ENCODE measurements around the gene ANO8. TPM values are rescaled to one million over a fixed set of nuclear protein-coding genes. Genes with fewer than 3 reads are reported as not detected.

The ANO8 gene
- total and polyA plus RNA-seq, 2 experiments from 2014 or later: 1.1 to 7.3 TPM

DNA sequence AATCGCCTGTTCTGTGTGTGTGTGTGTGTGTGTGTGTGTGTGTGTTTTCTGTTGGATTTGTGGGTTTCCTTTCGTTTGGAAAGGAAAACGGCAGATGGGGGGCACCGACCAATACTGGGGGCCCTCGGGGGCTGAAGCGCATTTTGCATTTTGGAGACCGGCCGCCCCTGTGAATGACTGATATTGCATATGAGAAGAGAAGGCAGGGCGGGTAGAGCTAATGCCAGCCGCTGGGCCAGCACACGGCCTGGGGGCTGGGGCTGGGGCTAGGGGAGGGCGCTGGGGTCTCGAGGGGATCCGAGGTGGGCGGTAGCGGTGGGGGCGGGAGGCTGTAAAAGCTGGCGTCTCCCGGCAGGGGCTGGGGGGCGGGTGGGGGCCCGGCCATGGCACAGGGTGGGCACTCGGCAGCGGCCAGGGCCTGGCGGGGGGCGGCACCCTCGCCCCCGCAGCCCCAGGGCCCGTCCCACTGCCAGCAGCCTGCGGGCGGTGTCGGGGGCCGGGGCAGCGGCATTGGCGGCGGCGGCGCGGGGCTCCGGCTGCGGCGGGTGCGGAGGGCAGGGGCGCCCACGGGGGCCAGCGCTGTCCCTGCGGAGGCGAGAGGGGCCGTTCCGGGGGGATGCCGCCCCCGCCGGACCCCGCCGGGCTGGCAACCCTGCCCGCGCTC lies 11.2 kb downstream of the ANO8 start:
- no peak overlapping the region for H3K4me2 ChIP-seq
- H3K27ac ChIP-seq: no peak overlapping the region
- no peaks in the 10 kb centered on the region for H3K9me3 ChIP-seq (ENCODE audit: low read depth)
- peaks cover 4% of the 10 kb centered on the region for H3K4me1 ChIP-seq (ENCODE audit: insufficient read depth)
- no peak overlapping the region for H3K4me3 ChIP-seq
- TF ChIP-seq EZH2phosphoT487 (IDR thresholded peaks at IDR 0.05; ENCODE audit: low read depth, severe bottlenecking, unreplicated experiment) (no peak), EZH2 (IDR thresholded peaks at IDR 0.05; ENCODE audit: borderline replicate concordance) (no peak)
- TF ChIP-seq, protein P1, sequence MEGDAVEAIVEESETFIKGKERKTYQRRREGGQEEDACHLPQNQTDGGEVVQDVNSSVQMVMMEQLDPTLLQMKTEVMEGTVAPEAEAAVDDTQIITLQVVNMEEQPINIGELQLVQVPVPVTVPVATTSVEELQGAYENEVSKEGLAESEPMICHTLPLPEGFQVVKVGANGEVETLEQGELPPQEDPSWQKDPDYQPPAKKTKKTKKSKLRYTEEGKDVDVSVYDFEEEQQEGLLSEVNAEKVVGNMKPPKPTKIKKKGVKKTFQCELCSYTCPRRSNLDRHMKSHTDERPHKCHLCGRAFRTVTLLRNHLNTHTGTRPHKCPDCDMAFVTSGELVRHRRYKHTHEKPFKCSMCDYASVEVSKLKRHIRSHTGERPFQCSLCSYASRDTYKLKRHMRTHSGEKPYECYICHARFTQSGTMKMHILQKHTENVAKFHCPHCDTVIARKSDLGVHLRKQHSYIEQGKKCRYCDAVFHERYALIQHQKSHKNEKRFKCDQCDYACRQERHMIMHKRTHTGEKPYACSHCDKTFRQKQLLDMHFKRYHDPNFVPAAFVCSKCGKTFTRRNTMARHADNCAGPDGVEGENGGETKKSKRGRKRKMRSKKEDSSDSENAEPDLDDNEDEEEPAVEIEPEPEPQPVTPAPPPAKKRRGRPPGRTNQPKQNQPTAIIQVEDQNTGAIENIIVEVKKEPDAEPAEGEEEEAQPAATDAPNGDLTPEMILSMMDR (IDR thresholded peaks at IDR 0.05; ENCODE audit: poor library complexity): no peak
- no peaks in the 10 kb centered on the region for H3K27me3 ChIP-seq
- H3K36me3 ChIP-seq (replicated peaks; ENCODE audit: insufficient read depth, low read depth): no peaks in the 10 kb centered on the region
- H2AFZ ChIP-seq: no peak overlapping the region
- H4K20me1 ChIP-seq (ENCODE audit: insufficient read depth, poor library complexity, severe bottlenecking): no peaks in the 10 kb centered on the region
- H3K9me2 ChIP-seq (replicated peaks; ENCODE audit: insufficient read depth): no peaks in the 10 kb centered on the region
- H3K79me2 ChIP-seq: no peaks in the 10 kb centered on the region
- WGBS (ENCODE audit: low lambda C conversion rate, missing lambda C conversion rate): 94% methylated on average over 14 of the region's 56 CpGs
- DNase-seq (ENCODE audit: low spot score): no peak

DNA sequence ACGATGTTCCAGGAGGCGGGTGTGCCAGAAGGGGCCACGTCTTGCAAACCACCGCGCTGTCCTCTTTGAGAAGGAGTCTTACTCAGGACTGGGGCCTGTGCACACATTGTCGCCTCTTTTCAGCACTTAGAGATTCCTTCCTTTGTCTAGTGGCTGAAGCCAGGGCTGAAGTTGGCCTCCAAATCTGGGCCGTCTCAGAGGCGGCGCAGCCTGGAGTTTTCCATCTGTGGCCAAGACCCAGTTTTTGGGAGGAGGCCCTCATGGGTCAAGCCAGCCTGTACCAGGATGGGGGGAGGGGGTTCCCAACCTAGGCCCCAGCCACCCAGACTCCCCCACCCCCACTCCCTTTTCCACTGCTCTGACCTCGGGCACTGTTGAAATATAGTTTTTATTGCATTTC lies 11.8 kb downstream of the ANO8 start:
- no peak overlapping the region for H3K4me2 ChIP-seq
- H3K27me3 ChIP-seq: no peaks in the 10 kb centered on the region
- TF ChIP-seq EZH2phosphoT487 (IDR thresholded peaks at IDR 0.05; ENCODE audit: low read depth, severe bottlenecking, unreplicated experiment): no peak
- no peak for TF ChIP-seq EZH2 (IDR thresholded peaks at IDR 0.05; ENCODE audit: borderline replicate concordance)
- TF ChIP-seq, protein P1 (IDR thresholded peaks at IDR 0.05; ENCODE audit: poor library complexity): no peak
- no peaks in the 10 kb centered on the region for H3K9me3 ChIP-seq (ENCODE audit: low read depth)
- no peak for DNase-seq (ENCODE audit: low spot score)
- H2AFZ ChIP-seq: no peak overlapping the region
- 90% methylated on average over 10 of the region's 10 CpGs for WGBS (ENCODE audit: low lambda C conversion rate, missing lambda C conversion rate)
- no peaks in the 10 kb centered on the region for H3K9me2 ChIP-seq (replicated peaks; ENCODE audit: insufficient read depth)
- no peak overlapping the region for H3K4me3 ChIP-seq
- no peaks in the 10 kb centered on the region for H3K4me1 ChIP-seq (ENCODE audit: insufficient read depth)
- no peaks in the 10 kb centered on the region for H4K20me1 ChIP-seq (ENCODE audit: insufficient read depth, poor library complexity, severe bottlenecking)
- H3K79me2 ChIP-seq: no peaks in the 10 kb centered on the region
- no peak overlapping the region for H3K27ac ChIP-seq
- no peaks in the 10 kb centered on the region for H3K36me3 ChIP-seq (replicated peaks; ENCODE audit: insufficient read depth, low read depth)

DNA sequence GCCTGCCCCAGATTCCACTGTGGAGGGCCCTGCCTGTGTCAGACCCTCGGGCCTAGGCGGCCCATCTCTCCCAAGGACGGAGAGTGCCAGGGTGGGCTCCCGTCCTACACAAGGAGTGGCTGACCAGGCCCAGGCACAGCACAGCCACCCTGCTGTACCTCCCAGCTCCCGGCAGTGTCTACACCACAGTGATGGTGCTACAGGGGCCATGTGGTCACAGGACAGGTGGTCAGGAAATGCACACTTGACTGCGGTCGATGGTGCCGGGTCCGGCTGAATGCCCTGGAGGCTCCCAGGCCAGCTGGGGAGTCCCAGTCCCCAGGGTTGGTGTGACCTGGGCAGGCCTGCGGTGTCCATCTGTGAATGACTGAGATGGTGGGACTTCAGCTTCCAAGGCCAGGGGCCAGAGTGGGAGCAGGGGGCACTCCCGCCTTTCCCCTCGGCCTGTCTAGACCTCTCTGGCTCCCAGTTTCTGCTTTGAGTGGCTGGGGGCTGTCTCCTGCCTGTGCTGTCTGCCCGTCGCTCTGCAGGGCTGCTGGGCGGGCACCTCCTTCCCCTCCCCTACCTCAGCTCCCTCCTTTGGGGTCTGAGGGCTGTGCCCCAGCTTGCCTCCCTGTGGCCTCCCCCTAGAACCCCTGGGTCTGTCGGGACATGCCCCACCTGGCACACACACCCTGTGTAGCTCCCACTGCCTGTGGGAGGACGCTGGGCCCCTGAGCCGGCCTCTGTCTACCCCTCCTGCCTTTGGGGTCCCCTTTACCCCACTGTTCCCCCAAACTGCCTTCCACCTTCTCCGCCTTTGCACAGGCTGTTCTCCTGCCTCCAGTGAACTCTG lies 12.8 kb downstream of the ANO8 start:
- Histone ChIP-seq H3K4me1 (ENCODE audit: insufficient read depth) (no peaks in the 10 kb centered on the region), H3K27me3 (no peaks in the 10 kb centered on the region), H3K9me3 (ENCODE audit: low read depth) (no peaks in the 10 kb centered on the region), H3K4me2 (no peak overlapping the region), H4K20me1 (ENCODE audit: insufficient read depth, poor library complexity, severe bottlenecking) (no peaks in the 10 kb centered on the region), H3K79me2 (no peaks in the 10 kb centered on the region), H3K4me3 (no peak overlapping the region), H3K9me2 (replicated peaks; ENCODE audit: insufficient read depth) (no peaks in the 10 kb centered on the region), H2AFZ (no peak overlapping the region), H3K36me3 (replicated peaks; ENCODE audit: insufficient read depth, low read depth) (no peaks in the 10 kb centered on the region), H3K27ac (no peak overlapping the region)
- 95% methylated on average over 18 of the region's 19 CpGs for WGBS (ENCODE audit: low lambda C conversion rate, missing lambda C conversion rate)
- DNase-seq (ENCODE audit: low spot score): no peak
- TF ChIP-seq, protein P1 (IDR thresholded peaks at IDR 0.05; ENCODE audit: poor library complexity): no peak
- TF ChIP-seq EZH2phosphoT487 (IDR thresholded peaks at IDR 0.05; ENCODE audit: low read depth, severe bottlenecking, unreplicated experiment) (no peak), EZH2 (IDR thresholded peaks at IDR 0.05; ENCODE audit: borderline replicate concordance) (no peak)
